ENCODE measurements around the gene WDSUB1. TPM values are rescaled to one million over a fixed set of nuclear protein-coding genes. Genes with fewer than 3 reads are reported as not detected.

Gene WDSUB1
- total RNA-seq, 1 donor from 2014 or later = 14.3 TPM

GRCh38 chr2:159267921-159268320 is 18.6 kb downstream of the WDSUB1 start:
- DNase-seq (ENCODE audit: low spot score) = no peak

GRCh38 chr2:159266554-159266953 is 19.9 kb downstream of the WDSUB1 start:
- no peak for DNase-seq (ENCODE audit: low spot score)

GRCh38 chr2:159265171-159265576 is 21.3 kb downstream of the WDSUB1 start:
- DNase-seq (ENCODE audit: low spot score) = no peak

GRCh38 chr2:159262904-159263303 is 23.6 kb downstream of the WDSUB1 start:
- no peak for DNase-seq (ENCODE audit: low spot score)

GRCh38 chr2:159262226-159262625 is 24.3 kb downstream of the WDSUB1 start:
- no peak for DNase-seq (ENCODE audit: low spot score)

GRCh38 chr2:159256159-159256558 is 30.3 kb downstream of the WDSUB1 start:
- DNase-seq (ENCODE audit: low spot score) = no peak

GRCh38 chr2:159252905-159253304 is 33.6 kb downstream of the WDSUB1 start:
- no peak for DNase-seq (ENCODE audit: low spot score)

GRCh38 chr2:159251296-159252173 is 35.0 kb downstream of the WDSUB1 start:
- DNase-seq (ENCODE audit: low spot score) = no peak

GRCh38 chr2:159249990-159250715 is 36.4 kb downstream of the WDSUB1 start:
- peak; percentile 77 for DNase-seq (ENCODE audit: low spot score)

GRCh38 chr2:159246325-159246988 is 40.0 kb downstream of the WDSUB1 start:
- no peak for DNase-seq (ENCODE audit: low spot score)

GRCh38 chr2:159243529-159243928 is 43.0 kb downstream of the WDSUB1 start:
- no peak for DNase-seq (ENCODE audit: low spot score)

GRCh38 chr2:159234868-159235267 is 51.6 kb downstream of the WDSUB1 start:
- no peak for DNase-seq (ENCODE audit: low spot score)

GRCh38 chr2:159232456-159233170 is 53.9 kb downstream of the WDSUB1 start:
- DNase-seq (ENCODE audit: low spot score) = no peak

- DNase-seq (ENCODE audit: low spot score) = no peak
Observed at GRCh38 chr2:159230145-159230877, 56.2 kb downstream of the WDSUB1 start.

- no peak for DNase-seq (ENCODE audit: low spot score)
Observed at GRCh38 chr2:159229476-159230144, 56.9 kb downstream of the WDSUB1 start.

GRCh38 chr2:159228081-159228581 is 58.4 kb downstream of the WDSUB1 start:
- no peak for DNase-seq (ENCODE audit: low spot score)

- no peak for DNase-seq (ENCODE audit: low spot score)
Observed at GRCh38 chr2:159227467-159227866, 59.0 kb downstream of the WDSUB1 start.

GRCh38 chr2:159226608-159227385 is 59.7 kb downstream of the WDSUB1 start:
- DNase-seq (ENCODE audit: low spot score) = no peak

- DNase-seq (ENCODE audit: low spot score) = no peak
Observed at GRCh38 chr2:159226059-159226461, 60.4 kb downstream of the WDSUB1 start.

Data from mucosa of gallbladder (tissue), 1 donor.